Heart right ventricle (tissue), 16 donors: ENCODE results near the gene DGKD. TPM values are rescaled to one million over a fixed set of nuclear protein-coding genes. Genes with fewer than 3 reads are reported as not detected.

ENCODE experiments used
- ATAC-seq, 8 donors: fragments of 200-7000 bp; cut with Tn5 transposase; one replicate each; pipeline ENCODE4 v1.9.1; 2020; ENCODE audit warnings: mild to moderate bottlenecking in 8 of 8, moderate library complexity in 8 of 8, moderate number of reproducible peaks in 1 of 8
- DNase-seq, 2 donors: peaks; one replicate each; pipeline ENCODE4 v3.0.0-alpha.2; 2020
- H3K27ac ChIP-seq, 10 donors: fragments of 200-600 bp; sonication (generic) in 2 of 10; one replicate each; pipeline versions ENCODE4 v1.5.0 to v1.8.0; 2020 to 2022; ENCODE audit warnings: mild to moderate bottlenecking in 3 of 10
- H3K27me3 ChIP-seq, 7 donors: fragments of 200-600 bp; one replicate each; pipeline ENCODE4 v1.8.0; 2021 to 2022; ENCODE audit warnings: mild to moderate bottlenecking in 2 of 7
- H3K36me3 ChIP-seq, 9 donors: fragments of 200-600 bp; sonication (generic) in 1 of 9; one replicate each; pipeline versions ENCODE4 v1.5.0 to v1.8.0; 2020 to 2022; ENCODE audit warnings: mild to moderate bottlenecking in 2 of 9
- H3K4me1 ChIP-seq, 9 donors: fragments of 200-600 bp; sonication (generic) in 1 of 9; one replicate each; pipeline versions ENCODE4 v1.5.0 to v1.8.0; 2020 to 2022; ENCODE audit warnings: mild to moderate bottlenecking in 4 of 9
- H3K4me3 ChIP-seq, 10 donors: fragments of 200-600 bp; sonication (generic) in 2 of 10; one replicate each; pipeline versions ENCODE4 v1.5.0 to v1.8.0; 2020 to 2022; ENCODE audit warnings: mild to moderate bottlenecking in 7 of 10, moderate library complexity in 2 of 10
- H3K9me3 ChIP-seq, 11 donors: fragments of 200-600 bp in 10 of 11; sonication (generic) in 2 of 11; one replicate each; pipeline versions ENCODE4 v1.5.0 to v1.8.0; 2013 to 2022; ENCODE audit warnings: mild to moderate bottlenecking in 2 of 11, control low read depth in 1 of 11, moderate library complexity in 1 of 11
- WGBS, 2 donors: extraction: QIAGEN DNeasy Blood & Tissue Kit; methylation state at CpG; one replicate each; pipeline ENCODE4 v1.1.7; 2013; ENCODE audit warnings: inconsistent platforms in 1 of 2; 5-methylcytosine and 5-hydroxymethylcytosine counted together
- intact Hi-C, 10 donors: fragments of 100-400 bp; cut with DNase I; formaldehyde crosslinking; loops; one replicate each; pipeline versions ENCODE4 v1.11.1 to v1.14.2; 2022
- polyA plus RNA-seq, 2 donors: library from polyadenylated mRNA; stranded (reverse); fragments of 200-250 nt; gene quantifications; one replicate each; pipeline ENCODE4 v1.2.3, GENCODE V29; 2013
- total RNA-seq, 10 donors: library from RNA; stranded (reverse); fragmentation: NEBNext Ultra II Directional in 3 of 10; extraction: Animal tissue kit (Norgen Biotek cat#: 25700) in 3 of 10; gene quantifications; one replicate each; pipeline versions ENCODE4 v1.2.1 to v1.2.4, GENCODE V29; 2021 to 2023
- TF ChIP-seq, protein P1 (sequence below), 9 donors: fragments of 200-600 bp; sonication (generic) in 2 of 9; IDR thresholded peaks; one replicate each; pipeline versions ENCODE4 v1.5.0 to v1.8.0; 2021 to 2022; ENCODE audit warnings: antibody characterized with exemption in 9 of 9, mild to moderate bottlenecking in 5 of 9, moderate library complexity in 1 of 9
- donor health status: Arrhythmogenic right ventricular cardiomyopathy.
- donor health status: ischemic (EF 13 %, LVEDD 7.1; RV severe dilation, severe dysfunction).
- donor health status: healthy with polysubstance abuse.
- donor health status: DM: no; HTN: yes; CAD: no.
- donor health status: DM: no; HTN: no; CAD: no.
- donor health status: ischemic (EF 25% LVEDD 6.9; RV normal size, moderate dysfunction).
- donor health status: ischemic (EF 25% LVEDD 5.7; RV mildly dilated, moderate dysfunction).
- donor health status: healthy.
- donor health status: DM: yes; HTN: yes; CAD: no.
- donor health status: Ischemic cardiomyopathy.
- donor health status: ischemic (EF 35%, LVEDD 5.7; RV mildly dilated, moderate dysfunction).
- donor health status: nonischemic (EF 11% LVEDD 7.7; RV severe dilation, severe dysfunction).
- donor health status: DM: yes; HTN: yes; CAD: no.
- donor health status: PGD.
- donor health status: ischemic (EF 29% LVEDD 5.4; RV normal size, mild dysfunction).
- donor health status: nonischemic (EF 23%, LVEDD 6.1; RV moderate dilation, normal function).

The DGKD gene
- total and polyA plus RNA-seq, 12 donors = 26.8 to 79.5 (median 44.7) TPM

DNA sequence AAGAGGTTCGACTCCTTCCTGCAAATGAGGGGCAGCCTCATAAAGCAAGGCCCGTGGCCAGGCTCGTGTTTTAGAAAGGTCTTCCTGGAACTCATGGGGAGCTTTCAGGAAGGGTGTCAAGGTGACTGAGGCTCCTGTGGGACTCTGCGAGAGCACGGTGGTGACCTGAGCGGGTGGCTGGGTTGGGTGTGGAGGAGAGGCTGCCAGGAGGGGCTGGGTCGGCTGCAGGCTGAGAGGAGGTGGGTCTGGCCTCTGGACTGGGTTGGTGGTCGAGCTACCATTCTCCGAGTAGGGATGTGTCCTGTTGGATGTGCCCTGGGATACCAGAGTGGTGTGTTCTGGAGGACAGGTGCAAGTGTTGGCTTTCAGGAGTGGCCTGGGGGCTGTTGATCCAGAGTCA, 86.4 kb downstream of the DGKD start:
- H3K4me1 ChIP-seq = peaks cover 6 to 57% (median 25%) of the 10 kb centered on the region in 9 donors
- H3K9me3 ChIP-seq = no peaks in the 10 kb centered on the region
- H3K27me3 ChIP-seq = no peaks in the 10 kb centered on the region
- ATAC-seq (no peak), DNase-seq (no peak)
- H3K27ac ChIP-seq = peak overlapping the region in 2 of 10 donors; percentile 3 to 10
- no peak overlapping the region for H3K4me3 ChIP-seq
- H3K36me3 ChIP-seq = peaks cover 0 to 98% (median 15%) of the 10 kb centered on the region in 9 donors
- TF ChIP-seq, protein P1, sequence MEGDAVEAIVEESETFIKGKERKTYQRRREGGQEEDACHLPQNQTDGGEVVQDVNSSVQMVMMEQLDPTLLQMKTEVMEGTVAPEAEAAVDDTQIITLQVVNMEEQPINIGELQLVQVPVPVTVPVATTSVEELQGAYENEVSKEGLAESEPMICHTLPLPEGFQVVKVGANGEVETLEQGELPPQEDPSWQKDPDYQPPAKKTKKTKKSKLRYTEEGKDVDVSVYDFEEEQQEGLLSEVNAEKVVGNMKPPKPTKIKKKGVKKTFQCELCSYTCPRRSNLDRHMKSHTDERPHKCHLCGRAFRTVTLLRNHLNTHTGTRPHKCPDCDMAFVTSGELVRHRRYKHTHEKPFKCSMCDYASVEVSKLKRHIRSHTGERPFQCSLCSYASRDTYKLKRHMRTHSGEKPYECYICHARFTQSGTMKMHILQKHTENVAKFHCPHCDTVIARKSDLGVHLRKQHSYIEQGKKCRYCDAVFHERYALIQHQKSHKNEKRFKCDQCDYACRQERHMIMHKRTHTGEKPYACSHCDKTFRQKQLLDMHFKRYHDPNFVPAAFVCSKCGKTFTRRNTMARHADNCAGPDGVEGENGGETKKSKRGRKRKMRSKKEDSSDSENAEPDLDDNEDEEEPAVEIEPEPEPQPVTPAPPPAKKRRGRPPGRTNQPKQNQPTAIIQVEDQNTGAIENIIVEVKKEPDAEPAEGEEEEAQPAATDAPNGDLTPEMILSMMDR (IDR thresholded peaks at IDR 0.05) = no peak
- intact Hi-C loops = loop anchor here in 8 of 10 donors (5.0 to 10.0 kb wide), 8 partner anchors 33 to 156 kb away; partner anchors contain the start of gene DGKD (in 5 of the 8)
- 89 to 90% methylated on average over 9 of the region's 9 CpGs for WGBS, 2 donors

DNA sequence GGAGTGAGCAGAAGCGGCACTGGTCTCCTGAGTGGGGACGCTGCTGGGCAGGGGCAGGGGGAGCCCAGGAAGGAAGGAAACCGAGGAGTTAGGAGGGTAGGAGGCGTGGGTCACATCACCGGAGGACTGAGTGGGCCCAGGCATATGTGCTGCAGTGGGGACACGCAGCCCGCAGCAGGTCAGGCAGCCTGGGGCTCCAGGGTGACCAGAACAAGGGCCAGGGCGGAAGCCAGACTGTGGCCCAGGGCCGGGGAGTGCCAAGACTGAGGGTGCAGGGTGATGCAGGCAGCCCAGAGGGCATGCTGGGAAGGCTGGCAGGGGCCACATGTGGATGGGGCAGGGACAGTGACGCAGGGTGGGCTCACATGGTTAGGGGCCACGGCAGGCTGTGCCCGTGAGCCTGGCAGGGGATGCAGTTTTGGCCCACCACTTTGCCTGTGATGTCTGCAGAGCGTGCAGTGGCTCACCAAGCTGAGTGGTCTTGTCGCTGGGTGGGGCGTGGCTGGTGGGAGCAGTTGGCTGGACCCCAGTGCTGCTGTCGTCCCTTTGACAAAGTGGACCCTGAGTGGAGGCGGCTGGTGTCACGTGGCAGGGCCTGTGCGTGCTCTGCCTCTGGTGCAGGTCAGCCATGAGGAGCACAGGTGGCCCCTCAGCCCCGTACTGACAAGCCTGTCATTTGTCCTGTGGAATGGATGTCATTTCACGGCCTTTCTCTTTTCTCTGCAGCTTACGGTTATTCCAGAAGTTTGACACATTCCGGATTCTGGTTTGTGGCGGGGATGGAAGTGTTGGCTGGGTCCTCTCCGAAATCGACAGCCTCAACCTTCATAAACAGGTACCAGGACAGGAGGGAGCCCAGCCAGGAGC, 87.1 kb downstream of the DGKD start:
- H3K27me3 ChIP-seq = no peaks in the 10 kb centered on the region
- peak overlapping the region in 1 of 10 donors; percentile 3 for H3K27ac ChIP-seq
- no peaks in the 10 kb centered on the region for H3K9me3 ChIP-seq
- no peak overlapping the region for H3K4me3 ChIP-seq
- peaks cover under 1 to 50% (median 18%) of the 10 kb centered on the region in 9 donors for H3K4me1 ChIP-seq
- intact Hi-C loops = loop anchor here in 9 of 10 donors (2.0 to 10.0 kb wide), 11 partner anchors 34 to 157 kb away; partner anchors contain the start of gene DGKD (in 5 of the 9)
- WGBS, 2 donors = 90 to 92% methylated on average over 26 of the region's 26 CpGs
- ATAC-seq (no peak), DNase-seq (no peak)
- H3K36me3 ChIP-seq = peaks cover 0 to 98% (median 19%) of the 10 kb centered on the region in 9 donors
- TF ChIP-seq, protein P1 (IDR thresholded peaks at IDR 0.05) = no peak

DNA sequence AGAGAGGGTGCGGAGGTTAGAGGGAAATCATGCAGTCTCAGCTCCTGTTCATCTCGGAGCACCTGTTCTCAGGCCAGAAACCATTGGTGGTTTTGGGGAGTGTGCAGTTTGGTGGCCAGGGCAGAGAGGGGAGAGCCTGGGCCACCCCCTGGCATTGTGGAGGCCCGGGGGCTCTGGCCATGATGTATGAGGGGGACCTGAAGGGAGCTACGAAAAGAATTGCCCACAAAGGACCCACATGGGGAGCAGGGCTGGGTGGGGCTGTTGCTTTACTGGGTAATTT, 87.7 kb downstream of the DGKD start:
- ATAC-seq = no peak

More for the DNA sequence above, 87.7 kb downstream of the DGKD start:
- H3K27me3 ChIP-seq = no peaks in the 10 kb centered on the region
- no peak overlapping the region for H3K4me3 ChIP-seq
- WGBS, 2 donors = 85 to 94% methylated on average over 4 of the region's 4 CpGs
- no peak for DNase-seq
- no peaks in the 10 kb centered on the region for H3K9me3 ChIP-seq
- no peak overlapping the region for H3K27ac ChIP-seq
- H3K4me1 ChIP-seq = peaks cover 0 to 44% (median 14%) of the 10 kb centered on the region in 9 donors
- TF ChIP-seq, protein P1 (IDR thresholded peaks at IDR 0.05) = no peak
- H3K36me3 ChIP-seq = peaks cover 0 to 98% (median 25%) of the 10 kb centered on the region in 9 donors
- intact Hi-C loops = loop anchor here in 9 of 10 donors (2.0 to 10.0 kb wide), 11 partner anchors 35 to 157 kb away; partner anchors contain the start of gene DGKD (in 5 of the 9)
